Astrocyte (in vitro differentiated cells and primary cell): ENCODE data around the gene ZDHHC8. TPM values are rescaled to one million over a fixed set of nuclear protein-coding genes. Genes with fewer than 3 reads are reported as not detected.

Experiments
- DNase-seq: peaks from one replicate; pipeline ENCODE4 v3.0.0-alpha.2; 2010; ENCODE audit warnings: low read depth
- FAIRE-seq: peaks from 2 replicates; lab custom pipeline; 2011; peaks lifted over from hg19 to GRCh38; lab: Jason Lieb, UNC
- H2AFZ ChIP-seq: 2 replicates; pipeline ENCODE4 v1.6.0; 2012; ENCODE audit warnings: low read depth, low read length, inconsistent platforms
- H3K27ac ChIP-seq: 2 replicates; pipeline ENCODE4 v1.5.1; 2011; ENCODE audit warnings: low read depth, low read length, inconsistent platforms
- H3K27me3 ChIP-seq: 2 replicates; pipeline ENCODE4 v1.6.0; 2011; ENCODE audit warnings: low read length, inconsistent platforms; ENCODE audit not compliant: insufficient read depth
- H3K36me3 ChIP-seq: 2 replicates; pipeline ENCODE4 v1.5.1; 2011; ENCODE audit warnings: low read length, inconsistent platforms; ENCODE audit not compliant: insufficient read depth
- H3K4me1 ChIP-seq: 2 replicates; pipeline ENCODE4 v1.5.1; 2011; ENCODE audit warnings: low read length, inconsistent platforms; ENCODE audit not compliant: insufficient read depth
- H3K4me2 ChIP-seq: 2 replicates; pipeline ENCODE4 v1.6.0; 2012; ENCODE audit warnings: low read length, inconsistent platforms
- H3K4me3 ChIP-seq: 2 replicates; pipeline ENCODE4 v1.5.1; 2011; ENCODE audit warnings: low read depth, mild to moderate bottlenecking, low read length, inconsistent platforms; ENCODE audit not compliant: insufficient read depth
- H3K79me2 ChIP-seq: 2 replicates; pipeline ENCODE4 v1.6.0; 2012; ENCODE audit warnings: mild to moderate bottlenecking, low read length, inconsistent platforms; ENCODE audit not compliant: insufficient read depth
- H3K9ac ChIP-seq: 2 replicates; pipeline ENCODE4 v1.6.0; 2012; ENCODE audit warnings: mild to moderate bottlenecking, low read length, inconsistent platforms
- H3K9me3 ChIP-seq: 2 replicates; pipeline ENCODE4 v1.5.1; 2012; ENCODE audit warnings: low read depth, mild to moderate bottlenecking, low read length, inconsistent platforms; ENCODE audit not compliant: insufficient read depth
- H4K20me1 ChIP-seq: 2 replicates; pipeline ENCODE4 v1.6.0; 2012; ENCODE audit warnings: low read length, inconsistent platforms; ENCODE audit not compliant: insufficient read depth
- H3K27ac Mint-ChIP-seq: one replicate; pipeline ENCODE4 v1.8.0; 2021; ENCODE audit warnings: mild to moderate bottlenecking, mixed read lengths; ENCODE audit not compliant: unreplicated experiment
- H3K27me3 Mint-ChIP-seq: one replicate; pipeline ENCODE4 v1.8.0; 2021; ENCODE audit warnings: low read depth, mixed read lengths; ENCODE audit not compliant: unreplicated experiment
- H3K36me3 Mint-ChIP-seq: one replicate; pipeline ENCODE4 v1.8.0; 2021; ENCODE audit warnings: low read depth, mixed read lengths; ENCODE audit not compliant: unreplicated experiment
- H3K4me1 Mint-ChIP-seq: one replicate; pipeline ENCODE4 v1.8.0; 2021; ENCODE audit warnings: low read depth, mixed read lengths; ENCODE audit not compliant: unreplicated experiment
- H3K4me3 Mint-ChIP-seq: one replicate; pipeline ENCODE4 v1.8.0; 2021; ENCODE audit warnings: mild to moderate bottlenecking, moderate library complexity, mixed read lengths; ENCODE audit not compliant: unreplicated experiment
- H3K9me3 Mint-ChIP-seq: one replicate; pipeline ENCODE4 v1.8.0; 2021; ENCODE audit warnings: mild to moderate bottlenecking, mixed read lengths; ENCODE audit not compliant: unreplicated experiment
- EZH2 ChIP-seq: IDR thresholded peaks from 2 replicates; pipeline ENCODE4 v1.6.1; 2012; ENCODE audit warnings: mild to moderate bottlenecking, low read length, inconsistent platforms; ENCODE audit not compliant: insufficient read depth
- total RNA-seq: library from RNA; stranded (reverse); gene quantifications from 2 replicates; pipeline ENCODE4 v1.2.1, GENCODE V29; 2021
- TF ChIP-seq, protein P1 (sequence below): IDR thresholded peaks from 2 replicates; pipeline ENCODE4 v1.5.1; 2011; ENCODE audit warnings: low read depth, mild to moderate bottlenecking, inconsistent platforms, low read length, moderate library complexity; ENCODE audit not compliant: insufficient read depth

The ZDHHC8 gene
- total RNA-seq, 1 donor from 2014 or later: 88.3 TPM

DNA sequence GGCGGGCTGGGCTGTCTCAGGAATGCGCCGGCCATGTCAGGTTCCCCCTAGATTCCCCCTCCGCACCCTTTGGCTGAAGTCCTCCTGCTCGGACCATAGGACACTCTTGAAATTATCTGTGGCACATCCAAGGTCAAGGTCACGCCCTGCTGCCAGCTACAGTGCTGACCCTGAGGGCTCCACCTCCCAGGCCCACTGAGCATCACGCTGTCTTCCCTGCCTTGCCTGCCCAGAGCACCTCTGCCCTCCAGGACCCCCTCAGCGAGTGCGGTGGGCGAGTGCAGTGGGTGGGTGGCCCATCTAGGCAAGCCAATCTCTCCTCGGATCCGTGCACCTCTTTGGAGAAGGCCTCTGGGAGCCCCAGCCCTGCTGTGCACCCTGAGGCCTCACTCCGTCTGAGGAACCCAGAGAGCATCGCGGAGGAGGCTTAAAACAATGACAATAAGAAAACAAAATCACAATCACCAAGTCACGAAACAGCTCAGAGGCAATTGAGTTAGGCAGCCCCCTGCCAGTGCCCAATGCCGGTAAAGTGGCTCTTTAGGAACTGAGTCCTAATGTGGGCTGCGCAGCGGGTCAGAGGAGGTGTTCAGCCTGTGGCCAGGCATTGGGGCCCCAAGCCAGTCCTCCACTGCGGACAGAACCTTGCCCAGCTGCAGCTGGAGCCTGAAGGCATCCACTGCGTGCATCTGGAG lies 45.8 kb downstream of the ZDHHC8 start:
- no peak overlapping the region for H3K27ac Mint-ChIP-seq
- no peaks in the 10 kb centered on the region for H3K79me2 ChIP-seq
- H3K4me1 Mint-ChIP-seq: no peaks in the 10 kb centered on the region
- no peak overlapping the region for H2AFZ ChIP-seq
- no peak for DNase-seq
- H3K4me1 ChIP-seq: no peaks in the 10 kb centered on the region
- no peak for FAIRE-seq
- no peak overlapping the region for H3K27ac ChIP-seq
- H3K9me3 Mint-ChIP-seq: no peaks in the 10 kb centered on the region
- no peaks in the 10 kb centered on the region for H3K27me3 ChIP-seq
- H3K9me3 ChIP-seq: no peaks in the 10 kb centered on the region
- H4K20me1 ChIP-seq: no peaks in the 10 kb centered on the region
- no peaks in the 10 kb centered on the region for H3K36me3 Mint-ChIP-seq
- no peak overlapping the region for H3K4me3 ChIP-seq
- H3K27me3 Mint-ChIP-seq: peaks cover 23% of the 10 kb centered on the region
- no peak overlapping the region for H3K9ac ChIP-seq
- TF ChIP-seq, protein P1, sequence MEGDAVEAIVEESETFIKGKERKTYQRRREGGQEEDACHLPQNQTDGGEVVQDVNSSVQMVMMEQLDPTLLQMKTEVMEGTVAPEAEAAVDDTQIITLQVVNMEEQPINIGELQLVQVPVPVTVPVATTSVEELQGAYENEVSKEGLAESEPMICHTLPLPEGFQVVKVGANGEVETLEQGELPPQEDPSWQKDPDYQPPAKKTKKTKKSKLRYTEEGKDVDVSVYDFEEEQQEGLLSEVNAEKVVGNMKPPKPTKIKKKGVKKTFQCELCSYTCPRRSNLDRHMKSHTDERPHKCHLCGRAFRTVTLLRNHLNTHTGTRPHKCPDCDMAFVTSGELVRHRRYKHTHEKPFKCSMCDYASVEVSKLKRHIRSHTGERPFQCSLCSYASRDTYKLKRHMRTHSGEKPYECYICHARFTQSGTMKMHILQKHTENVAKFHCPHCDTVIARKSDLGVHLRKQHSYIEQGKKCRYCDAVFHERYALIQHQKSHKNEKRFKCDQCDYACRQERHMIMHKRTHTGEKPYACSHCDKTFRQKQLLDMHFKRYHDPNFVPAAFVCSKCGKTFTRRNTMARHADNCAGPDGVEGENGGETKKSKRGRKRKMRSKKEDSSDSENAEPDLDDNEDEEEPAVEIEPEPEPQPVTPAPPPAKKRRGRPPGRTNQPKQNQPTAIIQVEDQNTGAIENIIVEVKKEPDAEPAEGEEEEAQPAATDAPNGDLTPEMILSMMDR: no peak
- TF ChIP-seq EZH2: no peak
- no peaks in the 10 kb centered on the region for H3K36me3 ChIP-seq
- H3K4me3 Mint-ChIP-seq: no peak overlapping the region
- H3K4me2 ChIP-seq: no peak overlapping the region

DNA sequence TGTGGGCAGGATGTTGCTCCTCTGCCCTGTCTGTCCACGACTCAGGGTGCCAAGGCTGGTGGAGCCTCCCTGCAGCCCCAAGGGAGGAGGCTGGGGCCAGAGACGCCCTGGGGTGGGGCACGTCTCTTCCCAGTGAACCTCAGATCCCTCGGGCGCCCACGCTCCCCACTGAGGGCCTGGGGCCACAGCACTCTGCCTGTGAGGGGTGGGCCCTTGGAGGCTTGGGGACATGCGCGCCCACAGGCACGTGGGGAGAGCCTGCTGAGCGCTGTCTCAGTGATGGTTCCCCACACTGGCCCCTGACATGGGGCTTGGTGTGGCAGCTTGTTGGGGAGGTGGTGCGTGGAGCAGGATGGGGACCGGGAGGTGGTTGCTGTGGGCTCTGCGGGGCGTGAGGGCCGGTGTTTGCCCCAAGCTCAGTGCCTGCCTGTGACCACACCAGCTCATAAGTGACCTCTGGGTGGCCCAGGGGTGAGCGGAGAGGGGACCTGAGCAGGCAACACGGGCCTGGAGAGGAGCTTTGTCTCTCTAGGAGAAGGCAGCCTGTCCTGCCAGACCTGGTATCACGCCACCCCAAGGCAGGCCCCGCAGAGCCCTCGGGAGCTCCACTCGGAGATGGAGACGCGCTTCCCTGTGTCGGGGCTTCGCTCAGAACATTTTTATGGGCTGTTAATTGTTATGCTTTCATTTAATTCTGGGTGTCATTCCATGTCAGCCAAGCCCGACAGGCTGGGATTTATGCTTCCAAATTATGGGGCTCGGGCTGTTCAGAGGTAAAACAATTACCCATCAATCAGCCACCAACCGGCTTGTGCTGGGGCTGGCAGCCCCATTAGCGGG lies 46.7 kb downstream of the ZDHHC8 start:
- no peak overlapping the region for H3K4me3 Mint-ChIP-seq
- no peak for FAIRE-seq
- no peak overlapping the region for H3K27ac Mint-ChIP-seq

More for the DNA sequence above, 46.7 kb downstream of the ZDHHC8 start:
- Histone ChIP-seq H3K36me3 (no peaks in the 10 kb centered on the region), H3K9ac (no peak overlapping the region), H3K9me3 (no peaks in the 10 kb centered on the region), H4K20me1 (no peaks in the 10 kb centered on the region), H3K4me1 (no peaks in the 10 kb centered on the region), H3K27me3 (no peaks in the 10 kb centered on the region), H2AFZ (no peak overlapping the region), H3K79me2 (no peaks in the 10 kb centered on the region), H3K27ac (no peak overlapping the region), H3K4me3 (no peak overlapping the region), H3K4me2 (no peak overlapping the region)
- Mint-ChIP-seq H3K27me3 (peaks cover 28% of the 10 kb centered on the region), H3K9me3 (no peaks in the 10 kb centered on the region), H3K36me3 (no peaks in the 10 kb centered on the region), H3K4me1 (no peaks in the 10 kb centered on the region)
- no peak for DNase-seq
- TF ChIP-seq, protein P1: no peak
- no peak for TF ChIP-seq EZH2
